PC-3 (cell line): ENCODE measurements around the gene LSM3. TPM values are rescaled to one million over a fixed set of nuclear protein-coding genes. Genes with fewer than 3 reads are reported as not detected.

Experiments
- ATAC-seq: fragments of 200-7000 bp; cut with Tn5 transposase; 2 replicates; pipeline ENCODE4 v1.9.1; 2020; ENCODE audit warnings: mild to moderate bottlenecking, moderate library complexity
- BruUV-seq: library from RNA; stranded (reverse); fragments of 400-500 nt; replicated peaks from 2 replicates; lab custom pipeline; 2021; lab: Mats Ljungman, UMichigan
- CTCF ChIA-PET: fragments of 300-600 bp; sonication (Branson Sonifier 250); formaldehyde crosslinking; loops from one replicate; lab custom pipeline; 2022; ENCODE audit warnings: antibody characterized with exemption; lab: Charles Lee
- POLR2A ChIA-PET: fragments of 300-600 bp; sonication (Branson Sonifier 250); formaldehyde crosslinking; loops from one replicate; lab custom pipeline; 2022; ENCODE audit warnings: antibody characterized with exemption; ENCODE audit not compliant: unreplicated experiment; lab: Charles Lee
- DNase-seq: peaks from one replicate; pipeline ENCODE4 v3.0.0-alpha.2; 2015
- H2AFZ ChIP-seq: fragments of 300-600 bp; sonication (generic); 2 replicates; pipeline ENCODE4 v1.6.0; 2016; ENCODE audit warnings: antibody characterized with exemption, low read length
- H3F3A ChIP-seq: fragments of 300-600 bp; sonication (generic); one replicate; pipeline ENCODE4 v1.6.0; 2017; ENCODE audit warnings: antibody characterized with exemption, low read length, control low read depth, mild to moderate bottlenecking; ENCODE audit not compliant: unreplicated experiment
- H3K27ac ChIP-seq: fragments of 300-600 bp; sonication (generic); 2 replicates; pipeline ENCODE4 v1.5.1; 2016; ENCODE audit warnings: mild to moderate bottlenecking, low read length
- H3K27me3 ChIP-seq: fragments of 300-600 bp; sonication (generic); 2 replicates; pipeline ENCODE4 v1.6.1; 2016; ENCODE audit warnings: low read length, mixed read lengths
- H3K36me3 ChIP-seq: fragments of 300-600 bp; sonication (generic); 2 replicates; pipeline ENCODE4 v1.6.1; 2016; ENCODE audit warnings: low read depth, mixed run types, low read length, mixed read lengths
- H3K4me1 ChIP-seq: fragments of 300-600 bp; sonication (generic); 2 replicates; pipeline ENCODE4 v1.5.1; 2016; ENCODE audit warnings: low read length; ENCODE audit not compliant: insufficient read depth
- H3K4me2 ChIP-seq: fragments of 300-600 bp; sonication (generic); 2 replicates; pipeline ENCODE4 v1.6.0; 2016; ENCODE audit warnings: low read length
- H3K4me3 ChIP-seq: fragments of 300-600 bp; sonication (generic); 2 replicates; pipeline ENCODE4 v1.5.1; 2016; ENCODE audit warnings: mild to moderate bottlenecking, low read length, mixed read lengths
- H3K79me2 ChIP-seq: fragments of 300-600 bp; sonication (generic); 2 replicates; pipeline ENCODE4 v1.6.1; 2017; ENCODE audit warnings: low read length, mixed read lengths
- H3K9ac ChIP-seq: fragments of 300-600 bp; sonication (generic); 2 replicates; pipeline ENCODE4 v1.6.0; 2016; ENCODE audit warnings: mild to moderate bottlenecking, low read length
- H3K9me2 ChIP-seq: fragments of 300-600 bp; sonication (generic); replicated peaks from 2 replicates; pipeline ENCODE4 v1.6.1; 2016; ENCODE audit warnings: mixed run types, low read length, mixed read lengths
- H3K9me3 ChIP-seq: fragments of 300-600 bp; sonication (generic); 2 replicates; pipeline ENCODE4 v1.6.1; 2016; ENCODE audit warnings: low read length, mixed read lengths
- H4K20me1 ChIP-seq: fragments of 300-600 bp; sonication (generic); 2 replicates; pipeline ENCODE4 v1.6.1; 2016; ENCODE audit warnings: low read length, mixed read lengths
- EZH2 ChIP-seq: fragments of 300-600 bp; sonication (generic); IDR thresholded peaks from one replicate; pipeline ENCODE4 v1.6.1; 2017; ENCODE audit warnings: antibody characterized with exemption, mild to moderate bottlenecking, low read length; ENCODE audit not compliant: unreplicated experiment
- EZH2phosphoT487 ChIP-seq: fragments of 300-600 bp; sonication (generic); IDR thresholded peaks from 2 replicates; pipeline ENCODE4 v1.6.1; 2018; ENCODE audit warnings: mild to moderate bottlenecking, antibody characterized with exemption, low read length, borderline replicate concordance
- intact Hi-C: fragments of 100-400 bp; cut with micrococcal nuclease; formaldehyde crosslinking; loops from 2 replicates; pipeline ENCODE4 v1.9.0; 2023
- total RNA-seq: library from RNA; depleted of rRNA; stranded (reverse); fragments of >200 nt; gene quantifications from 2 replicates; pipeline ENCODE4 v1.2.3, GENCODE V29; 2014
- TF ChIP-seq, protein P1 (sequence below): fragments of 300-600 bp; sonication (generic); conservative IDR thresholded peaks from 2 replicates; pipeline ENCODE4 v1.5.1; 2017; ENCODE audit warnings: antibody characterized with exemption, low read depth, mild to moderate bottlenecking, low read length

LSM3 gene
- total RNA-seq, 1 experiment from 2014 or later, result 27.2 TPM

DNA sequence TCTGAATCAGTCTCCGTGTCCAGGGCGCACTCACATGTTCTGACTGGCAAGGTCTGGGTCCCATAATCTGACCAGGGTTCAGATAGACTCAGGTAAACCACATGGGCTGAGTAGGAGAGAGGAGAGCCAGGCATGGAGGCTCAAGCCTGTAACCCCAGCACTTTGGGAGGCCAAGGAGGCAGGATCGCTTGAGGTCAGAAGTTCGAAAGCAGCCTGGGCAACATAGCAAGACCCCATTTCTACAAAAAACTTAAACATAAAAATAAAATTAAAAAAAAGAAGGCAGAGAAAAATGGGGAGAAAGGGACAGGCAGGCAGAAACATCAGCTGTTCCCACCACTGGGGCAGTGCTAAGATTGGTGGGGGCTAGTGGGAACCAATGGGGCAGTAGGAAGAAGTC is 48.4 kb upstream of the LSM3 start:
- Histone ChIP-seq H2AFZ (no peak overlapping the region), H3K9me2 (no peaks in the 10 kb centered on the region), H3K9me3 (no peaks in the 10 kb centered on the region), H3K4me2 (no peak overlapping the region), H4K20me1 (peaks cover 30% of the 10 kb centered on the region), H3K4me3 (no peak overlapping the region), H3F3A (no peaks in the 10 kb centered on the region), H3K36me3 (peaks cover 60% of the 10 kb centered on the region), H3K9ac (no peak overlapping the region), H3K27ac (no peak overlapping the region), H3K4me1 (peaks cover 11% of the 10 kb centered on the region), H3K27me3 (no peaks in the 10 kb centered on the region), H3K79me2 (peaks cover 41% of the 10 kb centered on the region)
- POLR2A ChIA-PET, result no interaction called here
- TF ChIP-seq EZH2phosphoT487 (no peak), EZH2 (no peak)
- TF ChIP-seq, protein P1, sequence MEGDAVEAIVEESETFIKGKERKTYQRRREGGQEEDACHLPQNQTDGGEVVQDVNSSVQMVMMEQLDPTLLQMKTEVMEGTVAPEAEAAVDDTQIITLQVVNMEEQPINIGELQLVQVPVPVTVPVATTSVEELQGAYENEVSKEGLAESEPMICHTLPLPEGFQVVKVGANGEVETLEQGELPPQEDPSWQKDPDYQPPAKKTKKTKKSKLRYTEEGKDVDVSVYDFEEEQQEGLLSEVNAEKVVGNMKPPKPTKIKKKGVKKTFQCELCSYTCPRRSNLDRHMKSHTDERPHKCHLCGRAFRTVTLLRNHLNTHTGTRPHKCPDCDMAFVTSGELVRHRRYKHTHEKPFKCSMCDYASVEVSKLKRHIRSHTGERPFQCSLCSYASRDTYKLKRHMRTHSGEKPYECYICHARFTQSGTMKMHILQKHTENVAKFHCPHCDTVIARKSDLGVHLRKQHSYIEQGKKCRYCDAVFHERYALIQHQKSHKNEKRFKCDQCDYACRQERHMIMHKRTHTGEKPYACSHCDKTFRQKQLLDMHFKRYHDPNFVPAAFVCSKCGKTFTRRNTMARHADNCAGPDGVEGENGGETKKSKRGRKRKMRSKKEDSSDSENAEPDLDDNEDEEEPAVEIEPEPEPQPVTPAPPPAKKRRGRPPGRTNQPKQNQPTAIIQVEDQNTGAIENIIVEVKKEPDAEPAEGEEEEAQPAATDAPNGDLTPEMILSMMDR, result no peak
- CTCF ChIA-PET, result no interaction called here
- ATAC-seq (no peak), DNase-seq (no peak)
- intact Hi-C loops, result no loop called here
- BruUV-seq, result no TSS peak

DNA sequence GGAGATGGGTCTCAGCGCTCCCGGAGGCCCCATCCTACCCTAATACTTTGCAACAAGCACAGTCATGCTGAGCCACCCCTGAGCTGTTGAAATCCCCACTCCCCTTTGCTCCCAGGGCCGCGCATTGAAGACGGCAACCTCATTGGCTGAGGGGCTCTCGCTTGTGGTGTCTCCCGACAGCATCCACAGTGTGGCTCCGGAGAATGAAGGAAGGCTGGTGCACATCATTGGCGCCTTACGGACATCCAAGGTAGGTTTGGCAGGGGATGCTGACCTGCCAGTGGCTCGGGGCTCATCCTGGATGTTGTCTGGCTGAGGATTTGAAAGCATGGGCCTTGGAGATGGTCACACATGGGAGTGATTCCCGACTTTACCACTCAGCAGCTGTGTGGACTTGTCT is 47.9 kb upstream of the LSM3 start:
- DNase-seq, result no peak
- H3K79me2 ChIP-seq, result peaks cover 37% of the 10 kb centered on the region
- no peak overlapping the region for H3K27ac ChIP-seq
- intact Hi-C loops, result no loop called here
- no peaks in the 10 kb centered on the region for H3K27me3 ChIP-seq
- TF ChIP-seq EZH2phosphoT487 (no peak), EZH2 (no peak)
- TF ChIP-seq, protein P1, result no peak
- no TSS peak for BruUV-seq
- no peak overlapping the region for H2AFZ ChIP-seq
- peaks cover 30% of the 10 kb centered on the region for H4K20me1 ChIP-seq
- H3K4me2 ChIP-seq, result no peak overlapping the region
- no peak for ATAC-seq
- no peaks in the 10 kb centered on the region for H3K9me2 ChIP-seq
- POLR2A ChIA-PET, result no interaction called here
- peaks cover 65% of the 10 kb centered on the region for H3K36me3 ChIP-seq
- H3K9ac ChIP-seq, result no peak overlapping the region
- peaks cover 11% of the 10 kb centered on the region for H3K4me1 ChIP-seq
- no peaks in the 10 kb centered on the region for H3K9me3 ChIP-seq
- no peak overlapping the region for H3K4me3 ChIP-seq
- CTCF ChIA-PET, result no interaction called here
- H3F3A ChIP-seq, result no peaks in the 10 kb centered on the region

DNA sequence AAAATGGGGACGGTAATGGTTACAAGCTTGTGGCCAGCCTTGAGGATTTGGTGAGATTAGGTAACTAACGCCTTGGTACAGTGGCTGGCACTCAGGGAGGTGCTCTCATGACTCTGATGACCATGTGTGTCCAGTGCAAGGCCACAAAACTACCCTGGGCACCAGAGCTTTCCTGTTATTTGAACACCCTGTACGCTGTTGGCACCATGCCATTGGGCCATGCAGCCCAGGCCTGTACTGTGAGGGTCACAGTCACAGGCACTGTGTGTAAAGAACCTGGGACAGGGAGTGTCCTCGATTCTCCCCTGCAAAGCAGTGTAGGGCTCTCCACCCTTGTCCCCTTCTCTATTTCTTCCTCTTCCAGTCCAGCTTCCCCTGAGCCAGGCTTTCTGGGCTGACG is 47.5 kb upstream of the LSM3 start:
- H4K20me1 ChIP-seq, result peaks cover 28% of the 10 kb centered on the region
- peaks cover 9% of the 10 kb centered on the region for H3K4me1 ChIP-seq

More for the DNA sequence above, 47.5 kb upstream of the LSM3 start:
- Histone ChIP-seq H3K9me2 (no peaks in the 10 kb centered on the region), H3K27me3 (no peaks in the 10 kb centered on the region), H3K36me3 (peaks cover 69% of the 10 kb centered on the region), H3K9ac (no peak overlapping the region), H3K4me3 (no peak overlapping the region), H3K9me3 (no peaks in the 10 kb centered on the region), H3K27ac (no peak overlapping the region), H3F3A (no peaks in the 10 kb centered on the region), H3K79me2 (peaks cover 33% of the 10 kb centered on the region), H2AFZ (no peak overlapping the region), H3K4me2 (no peak overlapping the region)
- ChIA-PET CTCF (no interaction called here), POLR2A (no interaction called here)
- no TSS peak for BruUV-seq
- TF ChIP-seq EZH2 (no peak), EZH2phosphoT487 (no peak)
- TF ChIP-seq, protein P1, result no peak
- no peak for ATAC-seq
- no peak for DNase-seq
- intact Hi-C loops, result no loop called here
